Erythroblast (primary cell): Measurements from ENCODE around the gene PFKFB3.

Source experiments
- DNase-seq, 2 experiments: peaks; one replicate each; lab custom pipeline; 2025; lab: John Stamatoyannopoulos, UW
- GATA1 ChIP-seq: IDR thresholded peaks from 2 replicates; pipeline ENCODE4 v1.6.1; 2011; ENCODE audit warnings: low read depth, mild to moderate bottlenecking, control low read depth, low read length, moderate library complexity
- POLR2A ChIP-seq: IDR thresholded peaks from 2 replicates; pipeline ENCODE4 v1.6.1; 2011; ENCODE audit warnings: mild to moderate bottlenecking, low read length

The PFKFB3 gene

DNA sequence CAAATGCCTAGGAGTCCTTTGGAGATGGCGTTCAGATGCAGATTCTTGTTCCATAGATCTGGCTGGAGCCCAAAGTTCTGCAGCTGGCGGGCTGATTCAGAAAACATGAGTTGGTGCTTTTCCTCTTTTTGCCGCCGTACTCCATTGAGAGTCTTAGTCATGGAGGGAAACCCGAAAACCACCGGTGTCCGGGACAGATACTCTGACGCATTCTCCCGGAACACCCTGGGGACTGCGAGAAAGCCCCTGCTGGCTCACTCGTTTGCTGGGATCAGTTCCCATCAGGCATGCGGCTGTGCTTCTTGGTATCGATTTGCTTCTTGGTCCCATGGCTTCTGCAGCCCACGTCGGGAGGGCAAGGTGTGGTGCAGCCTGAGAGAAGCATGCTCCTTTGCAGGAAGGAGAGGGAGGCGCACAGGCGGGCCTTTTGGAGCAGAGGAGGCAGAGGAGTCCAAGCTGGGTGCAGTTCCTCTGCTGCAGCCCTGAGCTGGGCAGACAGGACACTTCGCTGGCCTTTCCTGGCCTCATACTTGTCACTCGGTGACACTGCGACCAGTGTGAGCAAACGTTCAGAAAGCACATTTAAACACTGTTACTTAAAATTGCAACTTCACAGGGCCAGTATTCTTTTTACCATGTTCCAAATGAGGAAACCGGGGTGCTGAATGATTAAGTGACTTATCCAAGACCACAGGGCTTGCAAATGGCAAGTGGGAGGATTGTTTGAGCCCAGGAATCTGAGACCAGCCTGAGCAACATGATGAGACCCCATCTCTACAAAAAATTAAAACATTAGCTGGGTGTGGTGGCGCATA, 30.6 kb upstream of the PFKFB3 start:
- TF ChIP-seq GATA1 (no peak), POLR2A (no peak)
- DNase-seq: no peak

DNA sequence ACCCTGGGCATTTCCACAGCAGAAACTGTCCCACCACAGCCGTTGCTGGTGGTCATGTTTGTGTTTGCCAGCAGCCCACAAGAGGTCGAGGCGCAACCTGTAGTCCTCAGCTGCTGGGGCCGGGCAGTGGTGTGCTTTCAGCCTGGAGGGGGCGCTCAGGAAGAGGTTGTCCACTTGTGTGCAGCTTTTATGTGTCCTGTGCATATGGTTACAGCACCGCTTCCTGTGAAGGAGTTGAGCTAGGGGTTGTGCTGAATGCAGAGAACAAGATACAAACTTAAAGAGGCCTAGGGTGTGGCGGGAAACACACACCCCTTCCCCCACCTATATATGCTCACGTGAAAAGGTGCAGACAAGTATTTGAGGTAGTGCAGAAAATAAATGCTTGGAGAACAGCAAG, 29.5 kb upstream of the PFKFB3 start:
- DNase-seq: peak; percentile 18 to 36
- no peak for TF ChIP-seq POLR2A
- TF ChIP-seq GATA1: no peak

DNA sequence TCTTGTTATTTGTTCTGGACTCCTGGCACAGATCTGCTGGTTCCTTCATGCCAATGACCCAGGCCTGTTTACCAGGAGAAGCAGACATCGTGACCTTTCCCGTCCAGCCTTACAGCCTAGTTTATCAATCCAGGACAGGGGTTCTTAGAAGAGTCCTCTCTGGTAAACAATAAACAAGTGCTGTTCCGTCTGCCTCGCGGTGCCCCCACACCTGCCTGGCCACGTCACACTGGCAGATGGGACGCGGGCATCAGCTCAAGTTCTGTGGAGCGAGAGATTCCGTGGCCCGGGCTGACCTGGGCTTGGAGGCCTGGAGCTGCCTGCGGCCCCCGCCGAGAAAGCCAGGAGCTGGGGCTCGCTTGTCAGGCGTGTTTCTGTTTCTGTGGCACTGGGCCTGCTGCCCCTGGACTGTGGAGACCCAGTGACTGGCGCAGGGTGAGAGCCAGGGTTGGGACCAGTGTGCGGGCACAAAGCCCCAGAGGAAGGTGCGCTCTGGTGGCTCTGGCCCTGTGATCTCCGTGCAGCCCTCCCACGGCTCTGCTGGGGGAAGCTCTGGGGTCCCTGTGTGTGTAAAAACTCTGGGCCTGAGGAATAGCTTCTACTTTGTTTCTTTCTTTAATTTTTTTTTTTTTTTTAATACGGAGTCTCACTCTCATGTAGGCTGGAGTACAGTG, 28.4 kb upstream of the PFKFB3 start:
- DNase-seq: no peak
- no peak for TF ChIP-seq GATA1
- TF ChIP-seq POLR2A: peak; percentile 20

DNA sequence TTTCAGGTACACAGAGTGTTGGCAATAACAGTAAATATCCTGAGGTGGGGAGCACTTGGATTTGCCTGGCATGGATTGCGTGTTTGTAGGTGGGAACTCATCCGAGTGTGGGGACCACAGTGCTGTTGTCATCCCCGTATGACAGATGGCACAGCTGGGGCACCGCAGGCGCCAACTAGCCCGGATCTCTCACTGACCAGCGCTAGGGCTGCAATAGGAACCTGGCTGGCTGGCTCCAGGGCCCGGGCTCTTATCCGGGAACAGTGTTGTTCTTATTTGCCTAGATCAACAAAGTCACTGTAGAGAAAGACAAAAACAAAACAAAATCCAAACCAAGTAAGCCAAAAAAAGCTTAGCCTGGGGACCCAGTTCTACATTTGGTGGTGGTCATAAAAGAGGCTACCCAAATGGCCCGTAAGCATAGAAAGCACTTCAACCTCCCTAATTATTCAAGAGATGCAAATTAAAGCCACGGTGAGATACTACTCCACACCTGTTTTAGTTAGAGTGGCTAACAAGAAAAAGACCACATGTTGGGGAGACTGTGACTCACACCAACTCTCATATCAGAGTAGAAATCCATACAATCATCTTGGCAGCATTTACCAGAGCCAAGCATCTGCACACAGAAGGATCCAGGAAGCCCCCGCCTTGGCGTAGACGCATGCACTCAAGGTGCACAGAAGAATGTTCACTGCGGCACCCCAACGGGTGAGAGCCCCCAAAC, 27.2 kb upstream of the PFKFB3 start:
- DNase-seq: no peak
- no peak for TF ChIP-seq POLR2A
- no peak for TF ChIP-seq GATA1

DNA sequence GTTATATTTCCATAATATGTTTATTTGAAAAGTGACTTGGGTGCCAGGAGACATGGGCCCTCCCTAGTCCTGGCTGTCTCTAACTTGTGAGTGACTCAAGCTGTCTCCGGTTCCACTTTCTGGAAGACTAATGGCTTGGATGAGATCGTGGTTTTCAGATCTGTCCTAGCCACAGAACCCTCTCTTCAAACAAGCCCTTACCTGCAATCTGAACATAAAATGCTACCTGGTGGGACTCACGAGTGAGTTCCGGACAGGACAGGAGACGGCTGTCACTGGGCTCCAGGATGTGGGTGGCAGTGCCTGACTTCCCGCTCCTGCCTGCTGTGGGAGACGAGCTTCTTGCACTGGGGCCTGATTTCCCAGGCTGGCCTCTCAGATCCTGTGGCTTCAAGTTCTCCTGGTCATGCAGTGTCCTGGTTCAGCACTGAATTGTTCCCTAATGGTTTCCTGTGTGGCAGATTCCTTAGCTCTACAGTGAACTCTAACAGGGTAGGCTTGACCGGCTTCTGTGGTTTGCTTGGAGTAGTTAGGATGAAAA, 26.0 kb upstream of the PFKFB3 start:
- no peak for TF ChIP-seq GATA1
- TF ChIP-seq POLR2A: peak; percentile 19

DNA sequence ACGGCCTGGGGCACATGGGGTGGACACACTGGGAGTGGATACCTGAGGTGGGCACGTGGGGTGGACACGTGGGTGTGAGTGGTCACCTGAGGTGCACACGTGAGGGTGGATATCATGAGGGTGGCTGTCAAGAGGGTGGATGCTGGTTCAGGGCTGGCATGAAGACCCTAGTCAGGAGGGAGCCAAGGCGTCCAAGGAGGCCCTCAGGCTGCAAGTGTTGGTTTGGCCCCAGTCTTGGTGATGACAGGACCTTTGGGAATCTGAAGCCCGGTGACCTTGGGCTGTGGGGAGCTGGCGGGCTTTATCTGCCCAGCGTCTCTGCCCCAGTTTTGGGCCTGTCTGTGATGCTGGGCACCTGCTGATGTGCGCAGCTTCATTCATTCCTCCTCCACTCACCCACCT, 24.9 kb upstream of the PFKFB3 start:
- TF ChIP-seq POLR2A (no peak), GATA1 (no peak)
- no peak for DNase-seq

More for the DNA sequence above, 26.0 kb upstream of the PFKFB3 start:
- no peak for DNase-seq

DNA sequence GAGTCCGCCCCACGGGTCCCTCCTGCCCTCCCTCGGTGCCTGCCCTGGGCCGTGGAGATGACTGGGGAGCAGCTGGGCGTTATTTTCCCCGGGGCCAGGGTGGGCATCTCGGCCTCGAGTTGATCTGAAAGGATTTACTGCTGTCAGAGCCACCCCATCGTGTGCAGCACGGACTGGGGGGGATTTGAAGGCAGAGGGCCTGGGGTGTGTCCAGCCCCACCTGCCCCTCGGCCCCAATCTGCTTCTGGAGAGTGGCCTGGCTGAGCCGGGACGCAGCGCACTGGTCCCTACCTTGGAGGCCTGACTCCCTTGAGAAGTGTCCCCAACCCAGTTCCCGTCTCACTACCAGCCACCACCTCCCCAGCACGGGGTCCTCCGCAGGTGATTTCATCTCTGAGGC, 24.2 kb upstream of the PFKFB3 start:
- TF ChIP-seq GATA1 (no peak), POLR2A (peak; percentile 14)
- no peak for DNase-seq

DNA sequence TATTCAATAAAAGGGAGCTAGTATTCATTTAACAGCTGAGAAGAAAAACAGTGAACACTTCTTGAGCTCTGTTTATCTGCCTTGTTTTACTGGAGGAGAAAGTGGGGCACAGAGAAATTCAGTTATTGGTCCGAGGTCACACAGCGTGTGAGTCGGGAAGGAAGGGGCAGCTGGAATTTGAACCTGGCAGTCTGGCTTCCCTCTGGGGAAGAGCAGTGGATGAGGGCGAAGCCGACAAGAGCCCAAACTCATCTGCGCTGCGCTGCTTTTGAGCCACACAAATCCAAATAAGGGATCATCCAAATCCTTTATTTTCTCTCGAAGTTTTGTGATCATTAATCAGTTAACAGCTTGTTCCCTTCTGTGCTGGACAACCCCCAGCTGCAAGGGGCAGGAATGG, 23.7 kb upstream of the PFKFB3 start:
- TF ChIP-seq GATA1 (no peak), POLR2A (peak; percentile 18)
- no peak for DNase-seq

DNA sequence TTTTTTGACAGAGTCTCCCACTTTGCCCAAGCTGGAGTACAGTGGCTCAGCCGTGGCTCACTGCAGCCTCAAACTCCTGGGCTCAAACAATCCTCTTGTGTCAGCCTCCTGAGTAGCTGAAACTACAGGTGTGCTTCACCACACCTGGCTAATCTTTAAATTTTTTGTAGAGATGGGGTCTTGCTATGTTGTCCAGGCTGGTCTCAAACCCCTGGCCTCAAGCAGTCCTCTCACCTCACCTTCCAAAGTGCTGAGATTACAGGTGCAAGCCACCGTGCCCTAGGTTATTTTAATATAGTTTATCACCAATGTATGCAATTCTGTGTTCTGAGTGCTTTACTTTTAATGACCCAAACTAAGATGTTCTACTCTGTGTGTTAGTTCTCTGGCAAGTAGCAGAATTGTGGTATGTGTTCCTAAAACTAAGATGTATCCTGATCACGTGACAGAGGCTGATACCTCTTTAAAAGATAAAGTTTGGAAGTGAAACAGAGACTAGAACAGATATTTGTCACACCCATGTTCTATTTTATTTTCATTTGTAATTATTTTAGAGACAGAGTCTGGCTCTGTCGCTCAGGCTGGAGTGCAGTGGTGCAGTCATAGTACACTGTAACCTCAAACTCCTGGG, 22.1 kb upstream of the PFKFB3 start:
- TF ChIP-seq GATA1: no peak
- no peak for TF ChIP-seq POLR2A
- no peak for DNase-seq

DNA sequence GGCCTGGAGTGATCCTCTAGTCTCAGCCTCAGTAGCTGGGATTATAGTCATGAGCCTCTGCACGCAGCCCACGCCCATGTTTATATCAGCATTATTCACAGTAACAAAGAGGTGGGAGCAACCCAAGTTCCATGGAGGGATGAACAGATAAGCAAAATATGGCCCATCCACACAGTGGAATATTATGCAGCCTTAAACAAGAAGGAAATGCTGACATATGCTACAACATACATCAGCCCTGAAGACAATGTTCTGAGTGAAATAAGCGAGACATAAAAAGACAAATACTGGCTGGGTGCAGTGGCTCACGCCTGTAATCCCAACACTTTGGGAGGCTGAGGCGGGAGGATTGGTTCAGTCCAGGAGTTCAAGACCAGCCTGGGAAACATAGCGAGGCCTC, 21.5 kb upstream of the PFKFB3 start:
- TF ChIP-seq POLR2A: no peak
- TF ChIP-seq GATA1: no peak
- no peak for DNase-seq

DNA sequence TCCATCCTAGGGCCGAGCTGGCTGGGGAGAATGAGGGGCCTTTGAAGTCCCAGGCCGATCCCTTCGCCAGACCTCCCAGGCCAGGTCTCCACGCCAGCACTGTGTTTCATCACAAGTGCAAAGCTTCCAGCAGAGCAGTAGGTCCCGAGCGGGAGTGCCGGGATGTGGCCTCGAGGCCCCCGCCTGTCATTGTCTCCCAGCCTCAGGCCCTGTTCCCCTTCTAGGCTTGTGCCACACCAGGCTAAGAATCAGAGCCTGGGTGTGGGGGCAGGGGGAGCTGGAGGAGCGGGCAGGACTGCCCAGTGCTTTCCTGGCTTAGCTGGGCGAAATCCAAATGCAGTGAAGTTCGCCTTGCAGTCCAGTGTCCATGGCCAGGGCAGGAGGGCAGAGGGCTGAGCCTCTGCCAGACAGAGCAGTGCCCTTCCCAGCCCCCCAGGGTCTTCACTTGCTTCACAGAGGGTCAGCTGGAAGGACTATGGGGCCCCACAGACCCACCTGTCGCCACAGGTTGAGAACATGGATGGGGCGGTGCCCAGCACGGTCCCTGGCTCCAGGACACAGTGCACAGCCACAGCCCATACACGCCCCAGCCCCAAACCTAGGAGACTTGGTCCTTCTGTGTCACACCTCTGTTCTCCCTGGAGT, 20.2 kb upstream of the PFKFB3 start:
- TF ChIP-seq GATA1: no peak
- peak; percentile 12 for TF ChIP-seq POLR2A

DNA sequence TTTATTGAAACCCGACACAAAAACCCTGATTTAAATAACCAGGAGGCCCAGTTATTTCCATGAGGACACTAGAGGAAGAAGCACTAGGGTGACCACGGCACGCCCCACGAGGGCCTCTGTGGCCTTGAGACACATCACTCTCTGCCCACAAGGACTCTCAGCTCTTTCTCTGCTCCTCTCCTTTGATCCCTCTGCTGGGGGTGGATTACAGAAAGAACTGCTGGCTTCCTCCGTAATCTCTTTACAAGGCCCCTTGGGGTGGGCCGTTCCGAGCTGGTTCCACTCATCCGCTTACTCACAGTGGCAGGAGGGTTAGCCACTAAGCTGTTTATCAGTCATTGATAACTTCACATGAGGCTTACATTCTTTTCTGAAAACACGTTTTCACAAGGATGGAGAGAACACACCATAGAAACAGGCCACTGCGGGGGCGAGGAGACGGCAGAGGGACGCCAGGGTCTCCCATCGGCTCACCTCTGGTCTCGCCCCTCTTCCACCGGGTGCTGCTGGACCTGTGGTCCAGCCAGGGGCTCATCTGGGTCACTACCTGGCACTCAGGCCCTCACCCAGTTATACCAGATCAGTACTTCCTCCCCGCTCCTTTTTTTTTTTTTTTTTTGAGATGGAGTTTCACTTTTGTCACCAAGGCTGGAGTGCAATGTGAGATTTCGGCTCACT, 17.6 kb upstream of the PFKFB3 start:
- no peak for TF ChIP-seq POLR2A
- no peak for TF ChIP-seq GATA1
- DNase-seq: peak in 1 of 2 experiments; percentile 13

More for the DNA sequence above, 20.2 kb upstream of the PFKFB3 start:
- no peak for DNase-seq
